Fibroblast of skin of abdomen (primary cell): ENCODE measurements around the gene TUT4. TPM values are rescaled to one million over a fixed set of nuclear protein-coding genes. Genes with fewer than 3 reads are reported as not detected.
"Not testable (repeated sequence)": the region's sequence is repeated elsewhere in the genome, so short reads cannot be mapped to it uniquely, and the experiment has no call there.

Experiments
- DNase-seq: peaks from one replicate; pipeline ENCODE4 v3.0.0-alpha.2; 2013
- polyA plus RNA-seq, 2 experiments: library from polyadenylated mRNA; unstranded; fragments of 120-200 nt; gene quantifications; one replicate each; pipeline ENCODE4 v1.2.1, GENCODE V29; 2013; ENCODE audit not compliant: insufficient read length in 2 of 2

The TUT4 gene
- 35.1 TPM for polyA plus RNA-seq (2013, experiment 1 of 2; ENCODE audit: insufficient read length)
- polyA plus RNA-seq (2013, experiment 2 of 2; ENCODE audit: insufficient read length): 34.5 TPM

GRCh38 chr1:52552505-52553361, at the start of gene TUT4:
Gene TUT4 (minus strand): TSS chr1:52553092. CDS start chr1:52526280, 26,812 bp downstream.
- DNase-seq: peak; percentile 85

DNA sequence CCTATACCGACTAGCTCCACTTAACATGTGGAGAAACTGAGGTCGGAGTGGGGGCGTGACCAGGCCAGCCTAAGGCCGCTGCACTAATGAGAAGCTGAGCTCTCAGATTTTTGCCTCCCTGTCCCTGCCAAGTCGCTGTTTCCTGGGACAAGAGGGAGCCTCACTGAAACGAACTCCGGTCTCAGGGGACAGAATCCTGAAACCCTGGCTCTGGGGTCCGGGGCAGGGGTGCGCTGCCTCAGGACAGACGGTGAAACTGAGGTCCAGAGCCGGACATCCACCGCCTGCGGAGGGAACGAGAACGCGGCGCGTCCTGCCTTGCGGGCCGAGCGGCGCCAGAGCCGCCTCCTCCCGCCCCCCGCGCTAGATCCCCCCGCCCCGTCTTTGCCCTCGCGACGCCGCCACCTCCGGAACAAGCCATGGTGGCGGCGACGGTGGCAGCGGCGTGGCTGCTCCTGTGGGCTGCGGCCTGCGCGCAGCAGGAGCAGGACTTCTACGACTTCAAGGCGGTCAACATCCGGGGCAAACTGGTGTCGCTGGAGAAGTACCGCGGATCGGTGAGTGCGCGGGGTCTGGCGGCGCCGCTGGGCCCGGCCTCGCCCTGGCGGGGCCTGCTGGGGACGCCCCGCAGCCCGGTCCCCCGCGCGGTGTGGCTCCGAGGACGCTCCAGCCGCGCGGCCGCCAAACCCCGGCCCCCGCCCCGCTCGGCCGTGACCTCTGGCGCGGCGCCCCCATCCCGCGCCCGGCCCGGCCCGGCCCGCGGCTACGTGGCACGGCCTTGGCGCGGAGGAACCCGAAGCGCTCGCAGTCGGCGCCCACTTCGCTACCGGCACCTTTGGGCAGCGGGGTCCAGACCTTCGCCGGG, 49.3 kb upstream of the TUT4 start, which contains the start of gene GPX7:
TSS of gene GPX7 (plus strand) at position 381 of the 865 bp plus-strand sequence. CDS start at position 420, 39 bp downstream.
- DNase-seq: peak; percentile 68

DNA sequence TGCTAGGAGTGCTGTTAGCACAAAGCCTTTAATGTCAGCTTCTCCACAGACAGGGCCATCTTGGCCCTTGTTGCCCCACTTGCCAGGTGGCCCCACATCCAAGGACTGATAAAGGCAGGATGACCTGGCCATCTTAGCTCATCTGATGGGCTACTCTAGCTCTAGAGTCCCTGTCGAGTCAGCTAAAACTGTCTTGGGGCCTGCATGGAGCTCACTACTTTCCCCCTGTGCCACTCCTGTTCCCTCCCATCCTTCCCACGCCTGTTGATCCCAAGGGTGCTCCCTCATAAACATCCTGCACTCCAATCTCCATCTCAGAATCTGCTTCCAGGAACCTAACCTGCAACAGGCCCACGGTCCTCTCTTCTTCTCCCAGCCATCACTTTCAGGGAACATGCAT, 48.6 kb upstream of the TUT4 start:
- DNase-seq: no peak

DNA sequence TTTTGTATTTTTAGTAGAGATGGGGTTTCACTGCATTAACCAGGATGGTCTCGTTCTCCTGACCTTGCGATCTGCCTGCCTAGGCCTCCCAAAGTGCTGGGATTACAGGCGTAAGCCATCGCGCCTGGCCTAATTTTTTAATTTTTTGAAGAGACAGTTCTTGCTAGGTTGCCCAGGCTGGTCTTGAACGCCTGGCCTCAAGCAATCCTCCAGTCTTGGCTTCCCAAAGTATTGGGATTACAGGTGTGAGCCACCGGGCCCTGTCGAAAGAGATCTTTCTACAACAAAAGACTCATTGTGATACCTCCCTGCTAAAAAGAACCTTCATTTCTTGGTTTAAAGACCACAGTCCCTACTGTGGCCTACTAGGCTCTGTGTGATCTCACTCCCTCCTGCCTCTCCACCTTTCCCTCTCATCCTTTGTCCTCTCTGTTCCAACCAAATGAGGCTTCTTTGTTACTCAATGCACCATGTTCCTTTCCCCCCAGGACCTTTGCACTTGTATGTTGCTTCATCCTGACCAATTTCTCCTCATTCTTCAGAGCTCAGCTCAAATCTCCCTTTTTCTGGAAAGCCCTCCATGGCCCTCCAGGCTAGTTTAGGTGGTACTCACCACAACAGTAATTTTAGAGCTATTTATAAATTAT, 47.8 kb upstream of the TUT4 start:
- no peak for DNase-seq

- DNase-seq: no peak
Observed at GRCh38 chr1:52599236-52599635, 46.3 kb upstream of the TUT4 start.

GRCh38 chr1:52598729-52599128, 45.8 kb upstream of the TUT4 start:
- DNase-seq: no peak

DNA sequence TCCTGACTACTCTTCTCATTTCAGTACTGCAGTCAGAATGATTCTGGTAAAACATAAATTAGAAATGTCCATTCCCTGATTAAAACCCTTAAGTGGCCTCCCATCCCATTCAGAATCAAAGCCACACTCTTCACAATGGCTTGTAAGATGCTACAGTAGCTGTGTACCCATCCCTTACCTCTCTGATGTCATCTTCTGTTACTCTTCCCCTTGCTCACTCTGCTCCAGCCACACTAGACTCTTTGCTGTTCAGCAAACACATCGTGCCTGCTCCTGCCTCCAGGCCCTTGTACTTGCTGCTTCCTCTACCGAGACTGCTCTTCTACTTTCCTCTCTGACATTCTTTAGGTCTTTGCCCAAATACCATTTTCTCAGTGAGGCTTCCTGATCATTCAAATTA, 45.0 kb upstream of the TUT4 start:
- no peak for DNase-seq

DNA sequence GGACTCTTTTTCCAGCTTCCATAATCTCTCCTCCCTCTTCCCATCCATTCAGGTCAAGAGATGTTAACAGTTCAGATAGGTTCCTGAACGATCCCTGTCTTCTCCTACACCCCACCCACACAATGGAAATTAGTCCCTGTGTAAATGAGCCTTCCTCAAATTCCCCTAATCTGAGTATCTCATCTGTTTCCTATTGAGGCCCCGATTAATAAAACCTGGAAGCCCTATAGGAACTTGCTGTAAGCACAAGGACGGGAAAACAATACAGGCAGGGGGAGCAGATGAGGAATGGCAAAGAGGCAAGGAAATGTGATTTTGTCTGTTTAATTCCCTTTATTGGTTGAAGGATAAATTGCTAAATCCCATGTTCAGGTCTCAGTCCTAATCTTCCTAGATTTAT, 42.2 kb upstream of the TUT4 start:
- no peak for DNase-seq

DNA sequence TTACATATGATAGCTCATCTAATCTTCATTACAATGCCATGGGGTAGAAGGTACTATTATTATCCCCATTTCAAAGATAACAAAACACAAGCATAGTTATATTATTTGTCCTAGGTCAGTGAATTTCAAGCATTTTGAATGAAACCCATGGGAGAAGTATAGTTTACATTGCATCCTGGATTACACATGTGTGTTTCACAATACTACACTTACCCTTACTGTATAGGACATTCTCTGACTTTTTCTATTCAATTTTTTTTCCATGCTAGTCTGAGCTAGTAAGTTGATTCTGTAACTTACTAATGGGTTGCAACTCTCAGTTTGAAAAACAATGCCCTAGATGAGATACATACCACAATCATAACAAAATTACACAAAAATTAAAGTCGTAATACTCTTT, 40.6 kb upstream of the TUT4 start:
- DNase-seq: no peak

DNA sequence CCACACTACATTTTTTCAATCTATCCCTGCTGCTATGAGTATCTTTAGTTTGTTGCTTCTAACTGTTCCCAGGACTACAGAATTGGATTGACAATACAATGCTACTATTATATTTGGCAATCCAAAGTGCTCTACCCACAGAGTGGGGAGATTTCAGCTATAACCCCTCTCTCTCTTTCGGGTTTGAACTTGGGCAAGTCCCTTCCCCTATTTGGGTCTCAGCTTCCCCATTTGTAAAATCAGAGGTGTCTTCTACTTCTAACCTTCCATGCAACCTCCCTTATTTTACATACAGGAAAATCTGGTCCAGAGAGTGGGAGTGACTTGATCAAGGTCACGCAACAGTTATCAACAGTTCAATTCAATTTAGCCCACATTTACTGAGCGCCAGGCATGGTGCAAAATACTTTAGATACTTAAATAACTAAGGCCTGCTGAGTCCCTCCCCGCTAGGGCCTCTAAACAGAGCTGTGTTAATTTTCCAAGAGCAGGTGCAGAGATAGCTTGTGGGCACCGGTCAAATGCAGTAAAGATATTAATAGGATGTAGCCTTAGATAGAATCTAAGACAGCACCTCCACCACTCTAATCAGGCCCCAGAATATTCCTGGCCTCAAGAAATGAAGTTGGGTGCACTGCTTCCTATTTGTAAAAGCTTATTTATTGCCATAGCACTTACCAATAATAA, 39.9 kb upstream of the TUT4 start:
- no peak for DNase-seq

- DNase-seq: no peak
Observed at GRCh38 chr1:52590266-52590665, 37.4 kb upstream of the TUT4 start.

DNA sequence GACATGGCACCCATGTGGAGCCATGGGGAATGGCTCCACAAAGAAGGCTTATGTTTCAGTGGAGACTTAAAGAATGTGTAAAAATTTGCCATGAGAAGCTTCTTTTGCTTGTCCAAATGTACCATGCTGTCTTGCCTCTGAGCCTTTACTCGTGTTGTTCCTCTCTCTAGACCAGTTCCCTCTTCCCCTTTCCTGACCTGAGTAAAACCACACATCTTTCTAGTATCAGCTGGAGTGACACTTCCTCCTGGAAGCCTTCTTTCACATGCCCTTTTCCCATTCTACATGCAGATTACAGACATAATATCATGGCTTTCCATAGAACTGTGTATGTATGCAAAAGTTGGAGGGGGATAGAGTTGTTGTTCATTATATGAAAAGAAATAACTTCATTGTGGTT, 35.6 kb upstream of the TUT4 start:
- DNase-seq: no peak

DNA sequence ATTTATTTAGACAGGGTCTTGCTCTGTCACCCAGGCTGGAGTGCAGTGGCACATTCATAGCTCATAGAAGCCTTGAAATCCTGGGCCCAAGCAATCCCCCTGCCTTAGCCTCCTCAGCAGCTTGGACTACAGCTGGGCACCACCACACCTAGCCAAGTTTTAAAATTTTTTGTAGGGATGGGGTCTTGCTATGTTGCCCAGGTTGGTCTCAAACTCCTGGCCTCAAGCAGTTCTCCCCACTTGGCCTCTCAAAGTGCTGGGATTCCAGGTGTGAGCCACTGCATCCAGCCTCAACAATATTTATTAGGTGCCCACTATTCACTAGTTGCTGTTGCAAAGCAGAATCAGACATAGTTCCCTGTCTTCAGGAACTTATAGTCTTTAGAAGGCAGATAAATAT, 35.1 kb upstream of the TUT4 start:
- DNase-seq: no peak

GRCh38 chr1:52585474-52585873, 32.6 kb upstream of the TUT4 start:
- DNase-seq: no peak

GRCh38 chr1:52582116-52582696, 29.3 kb upstream of the TUT4 start:
- no peak for DNase-seq

- no peak for DNase-seq
Observed at GRCh38 chr1:52580283-52580682, 27.4 kb upstream of the TUT4 start.

DNA sequence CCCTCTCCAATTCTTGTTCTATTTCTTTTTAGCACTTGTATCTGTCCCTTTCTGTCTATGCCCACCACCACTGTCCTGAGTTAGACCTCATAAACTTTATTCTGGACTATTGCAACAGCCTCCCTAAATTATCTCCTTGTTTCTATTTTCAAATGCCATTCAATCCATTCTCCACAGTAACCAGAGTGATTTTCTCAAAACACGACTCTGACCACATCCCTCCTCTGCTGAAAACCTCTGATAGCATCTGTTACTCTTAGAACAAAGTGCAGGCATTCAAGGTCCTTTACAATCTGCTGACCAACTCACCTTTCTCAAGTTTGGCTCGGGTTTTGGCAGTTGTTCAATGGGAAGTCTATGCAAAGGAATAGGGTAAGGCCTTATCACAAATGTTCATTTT, 26.5 kb upstream of the TUT4 start:
- no peak for DNase-seq

DNA sequence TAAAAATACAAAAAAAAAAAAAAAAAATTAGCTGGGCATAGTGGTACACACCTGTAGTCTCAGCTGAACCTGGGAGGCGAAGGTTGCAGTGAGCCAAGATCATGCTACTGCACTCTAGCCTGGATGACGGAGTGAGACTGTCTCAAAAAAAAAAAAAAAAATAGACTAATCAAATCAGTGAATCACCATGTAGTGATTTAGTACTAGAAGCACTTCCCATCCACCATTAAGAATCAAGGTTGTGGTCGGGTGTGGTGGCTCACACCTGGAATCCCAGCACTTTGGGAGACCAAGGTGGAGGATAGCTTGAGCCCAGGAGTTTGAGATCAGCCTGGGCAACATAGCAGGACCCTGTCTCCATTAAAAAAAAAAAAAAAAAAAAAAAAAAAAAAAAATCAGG, 25.2 kb upstream of the TUT4 start:
- not testable (repeated sequence) for DNase-seq

GRCh38 chr1:52576074-52576473, 23.2 kb upstream of the TUT4 start:
- no peak for DNase-seq

- peak; percentile 90 for DNase-seq
Observed at GRCh38 chr1:52574594-52574993, 21.7 kb upstream of the TUT4 start.

DNA sequence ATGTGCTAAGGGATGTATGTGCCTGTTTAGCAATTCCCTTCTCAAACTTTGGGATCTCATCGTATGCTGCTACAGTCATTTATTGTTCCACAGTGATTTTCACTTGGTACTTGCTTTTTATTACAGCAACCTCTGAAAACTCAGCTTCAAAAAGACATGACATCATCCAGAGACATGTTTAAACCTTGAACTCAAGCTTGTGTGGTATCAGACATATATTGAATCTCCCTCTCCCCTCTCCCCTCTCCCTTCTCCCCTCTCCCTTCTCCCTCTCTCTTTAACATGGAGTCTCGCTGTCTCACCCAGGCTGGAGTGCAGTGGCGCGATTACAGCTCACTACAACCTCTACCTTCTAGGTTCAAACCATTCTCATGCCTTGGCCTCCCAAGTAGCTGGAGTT, 19.5 kb upstream of the TUT4 start:
- DNase-seq: no peak

GRCh38 chr1:52571783-52572182, 18.9 kb upstream of the TUT4 start:
- DNase-seq: peak; percentile 16
